GM18508 (cell line): ENCODE results near the gene TRPC4.
"Not testable (repeated sequence)": the region's sequence is repeated elsewhere in the genome, so short reads cannot be mapped to it uniquely, and the experiment has no call there.

ENCODE experiments used
- ATAC-seq: cut with Tn5 transposase; IDR thresholded peaks from one replicate; pipeline ENCODE4 v1.9.1; 2021; ENCODE audit warnings: moderate number of reproducible peaks; ENCODE audit not compliant: insufficient read depth, unreplicated experiment

The TRPC4 gene

DNA sequence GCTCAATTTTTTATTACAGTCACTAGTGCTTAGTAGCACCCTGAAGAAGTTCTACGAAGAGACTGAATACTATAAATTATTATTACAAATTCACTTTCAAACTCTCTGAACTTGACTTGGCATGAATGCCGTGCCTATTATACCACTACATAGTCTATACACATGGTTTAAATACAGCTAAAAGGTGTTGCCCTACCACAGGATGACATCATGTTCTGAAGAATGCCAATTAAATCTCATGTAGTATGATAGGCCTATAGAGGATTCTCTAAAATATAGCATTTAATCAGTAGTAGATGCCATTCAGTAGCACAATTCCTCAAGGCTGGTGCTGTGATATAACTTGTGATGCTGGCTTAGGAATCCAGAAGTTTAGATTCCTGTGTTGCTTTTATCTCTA, 254.3 kb downstream of the TRPC4 start:
- ATAC-seq: no peak

DNA sequence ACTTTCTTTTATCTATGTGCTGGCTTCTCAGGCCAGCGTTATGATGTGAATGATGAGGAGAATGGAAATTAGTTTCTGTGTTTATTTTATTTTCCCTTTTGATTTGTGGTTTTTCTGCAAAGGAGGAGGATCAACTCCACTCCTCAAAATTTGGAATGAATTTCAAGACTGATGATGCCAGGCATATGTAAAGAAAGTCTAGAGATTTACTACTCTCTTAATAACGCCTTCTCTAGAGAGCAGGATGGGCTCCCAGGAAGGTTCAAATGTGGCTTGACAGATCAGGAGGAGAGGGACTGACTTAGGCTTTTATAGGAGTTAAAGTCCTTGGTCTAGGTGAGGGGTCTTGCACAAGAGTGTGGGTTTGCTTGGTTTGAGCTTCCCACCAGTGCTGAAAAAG, 255.9 kb downstream of the TRPC4 start:
- no peak for ATAC-seq

DNA sequence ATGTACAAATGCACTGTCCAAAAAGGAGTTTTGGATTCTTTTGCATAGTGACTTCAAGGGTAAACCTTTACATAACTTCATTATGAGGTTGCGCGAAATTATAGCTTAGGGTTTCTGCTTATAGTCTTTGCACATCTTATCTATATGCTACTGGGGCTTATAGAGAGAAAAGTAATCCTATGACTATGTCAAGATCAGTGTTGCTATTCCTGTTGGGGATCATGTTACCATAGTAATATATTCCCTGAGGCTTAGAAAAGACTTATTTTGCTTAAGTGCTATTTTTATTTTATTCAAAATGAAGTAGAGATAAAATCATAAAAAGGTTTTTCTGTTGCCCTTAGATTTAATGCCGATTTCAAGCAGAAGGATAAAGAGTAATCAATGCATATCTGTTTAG, 256.3 kb downstream of the TRPC4 start:
- no peak for ATAC-seq

- no peak for ATAC-seq
Observed at GRCh38 chr13:37608750-37609339, 260.7 kb downstream of the TRPC4 start.

- ATAC-seq: no peak
Observed at GRCh38 chr13:37602733-37603381, 266.7 kb downstream of the TRPC4 start.

DNA sequence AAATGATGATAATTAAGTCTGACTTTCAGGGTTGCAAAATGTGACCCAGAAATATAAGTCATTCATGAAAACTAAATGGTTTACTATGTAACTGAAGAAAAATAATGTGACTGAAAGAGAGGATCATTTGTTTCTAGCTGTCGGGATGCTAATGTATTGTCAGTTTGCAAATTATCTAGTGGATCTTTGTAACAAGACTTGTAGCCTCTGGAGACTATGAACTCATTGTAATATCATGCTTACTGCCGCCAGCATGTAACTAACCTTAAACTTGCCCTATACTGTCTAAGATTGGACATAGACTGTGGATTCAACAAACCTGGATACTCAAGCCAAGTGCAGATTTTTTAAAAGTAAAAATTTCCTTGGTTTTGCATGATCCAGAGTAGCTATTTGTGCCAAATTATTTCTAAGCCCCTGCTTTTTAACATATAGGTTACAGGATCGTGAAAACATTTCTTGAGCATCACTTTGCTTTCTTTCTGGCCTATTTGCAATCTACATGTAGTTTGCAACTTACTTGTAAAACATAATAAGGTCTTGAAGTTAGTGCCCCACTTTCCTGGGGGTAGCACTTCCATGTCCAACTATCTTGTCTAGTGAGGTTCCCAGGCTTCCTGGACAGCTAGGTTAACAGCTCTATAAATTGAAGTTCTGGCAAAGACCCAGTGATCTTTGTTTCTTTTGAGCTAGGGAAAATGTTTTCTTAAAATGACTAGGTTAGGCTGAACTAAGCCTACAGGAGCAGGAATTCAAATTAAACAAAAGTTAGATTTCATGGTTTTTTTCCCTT, 267.7 kb downstream of the TRPC4 start:
- no peak for ATAC-seq

DNA sequence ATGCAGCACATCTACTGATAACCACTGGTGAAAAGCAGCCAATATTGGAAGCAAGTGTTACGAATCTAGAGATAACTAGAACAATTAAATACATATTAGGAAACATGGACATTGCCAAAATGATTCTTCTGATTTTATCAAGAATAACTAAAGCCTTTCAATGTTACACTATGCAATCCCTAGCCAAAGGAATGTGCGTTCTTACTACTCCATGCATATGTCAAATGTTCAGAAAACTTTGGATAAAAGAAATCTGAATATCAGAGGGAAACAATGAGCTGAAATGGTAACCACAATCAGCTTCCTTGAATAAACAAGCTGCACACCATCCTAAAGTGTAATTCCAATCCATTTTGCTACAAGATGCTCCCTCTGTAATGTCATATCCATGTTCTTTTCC, 270.1 kb downstream of the TRPC4 start:
- ATAC-seq: no peak

- ATAC-seq: no peak
Observed at GRCh38 chr13:37598597-37598996, 271.0 kb downstream of the TRPC4 start, which contains the start of gene POSTN. TSS of gene POSTN (minus strand) at chr13:37598768. CDS start at chr13:37598726, 42 bp downstream.

- ATAC-seq: no peak
Observed at GRCh38 chr13:37597477-37598025, 272.0 kb downstream of the TRPC4 start.

- ATAC-seq: no peak
Observed at GRCh38 chr13:37596805-37597204, 272.8 kb downstream of the TRPC4 start.

DNA sequence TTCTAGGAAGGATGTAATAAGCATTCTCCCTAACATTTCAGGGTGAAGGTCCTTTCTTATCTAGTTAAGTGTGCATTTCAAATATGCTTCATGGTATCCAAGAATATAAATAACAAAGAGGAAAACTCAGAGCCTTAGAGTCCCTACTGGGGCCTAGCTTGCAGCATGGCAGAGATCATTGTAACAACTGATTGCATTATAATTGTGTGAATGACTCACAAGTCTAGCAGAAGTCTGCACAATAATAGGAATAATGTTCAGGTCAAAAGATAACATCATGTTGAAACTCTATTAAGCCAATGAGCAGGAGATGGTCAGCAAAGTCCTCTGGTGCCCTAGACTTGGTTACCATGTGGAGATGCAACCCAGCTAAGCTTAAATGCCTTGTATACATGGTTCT, 274.4 kb downstream of the TRPC4 start:
- ATAC-seq: no peak

DNA sequence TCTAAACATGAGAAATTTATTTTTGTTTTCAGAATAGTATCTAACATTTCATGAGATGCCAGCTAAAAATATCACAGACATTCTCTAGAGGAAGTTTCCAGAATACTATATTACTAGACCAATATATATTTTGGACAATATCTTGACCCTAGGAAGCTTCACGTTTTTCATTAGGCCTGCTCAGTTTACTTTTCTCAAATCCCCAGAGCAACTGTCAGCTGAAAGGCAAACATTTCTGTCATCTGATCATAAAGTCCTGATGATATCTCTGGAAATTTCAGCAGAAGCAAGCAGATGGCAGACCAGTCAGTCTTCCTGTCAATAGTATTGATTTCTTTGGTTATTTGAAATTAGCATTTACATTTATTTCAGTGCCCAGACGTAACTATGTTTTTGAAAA, 275.0 kb downstream of the TRPC4 start:
- no peak for ATAC-seq

GRCh38 chr13:37589381-37589780, 280.2 kb downstream of the TRPC4 start:
- not testable (repeated sequence) for ATAC-seq

DNA sequence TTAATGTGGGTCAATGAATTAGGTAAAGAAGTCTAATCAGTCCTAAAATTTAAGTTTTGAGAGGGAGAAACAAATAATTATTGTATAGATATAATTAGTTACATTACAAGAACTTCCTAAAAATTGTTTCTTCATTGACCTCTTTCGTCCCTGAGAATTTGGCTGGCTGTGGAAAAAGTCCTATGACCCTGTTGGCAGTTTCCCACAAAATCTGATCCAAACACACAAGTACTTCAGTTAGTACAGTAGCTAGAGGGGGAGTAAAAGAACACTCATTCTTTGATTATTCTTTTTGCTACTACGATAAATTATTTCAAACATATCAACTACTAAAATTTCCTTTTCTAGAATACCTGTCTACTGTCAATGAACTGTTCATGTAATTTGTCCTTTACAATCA, 282.3 kb downstream of the TRPC4 start:
- ATAC-seq: no peak
